Esophagus squamous epithelium (tissue), 4 donors: ENCODE data around the gene ADAM33.

Source experiments
- POLR2A ChIP-seq, 4 donors: fragments of 450-650 bp; IDR thresholded peaks; one replicate each; pipeline ENCODE4 v1.6.1; 2017; ENCODE audit warnings: antibody characterized with exemption in 4 of 4, mild to moderate bottlenecking in 4 of 4, moderate library complexity in 3 of 4
- TF ChIP-seq, protein P1 (sequence below), 6 experiments: fragments of 450-650 bp in 4 of 6; fragments of 200-600 bp in 2 of 6; sonication (generic) in 2 of 6; IDR thresholded peaks; one replicate each; pipeline ENCODE4 v1.5.1; 2016 to 2019; ENCODE audit warnings: antibody characterized with exemption in 6 of 6, mild to moderate bottlenecking in 4 of 6, moderate library complexity in 4 of 6

DNA sequence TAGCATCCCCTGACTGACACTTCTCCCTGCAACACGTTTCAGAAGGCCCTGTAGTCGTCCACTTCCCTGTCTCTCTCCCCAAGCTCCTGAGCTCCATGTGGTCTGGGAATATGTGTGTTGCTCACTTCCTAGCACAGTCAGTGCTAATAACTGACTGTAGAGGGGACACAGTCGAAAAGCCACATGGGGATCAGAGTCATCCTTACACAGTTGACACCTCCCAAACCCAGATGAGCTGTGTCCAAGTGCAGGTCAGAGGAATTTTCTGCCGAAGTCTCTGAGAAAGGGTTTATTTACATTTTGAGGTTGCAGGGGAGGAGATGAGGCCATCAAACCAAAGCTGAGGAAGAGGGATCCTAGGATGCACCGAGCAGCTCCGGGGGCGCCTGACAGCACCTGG, 3.5 kb upstream of the ADAM33 start:
- TF ChIP-seq, protein P1, sequence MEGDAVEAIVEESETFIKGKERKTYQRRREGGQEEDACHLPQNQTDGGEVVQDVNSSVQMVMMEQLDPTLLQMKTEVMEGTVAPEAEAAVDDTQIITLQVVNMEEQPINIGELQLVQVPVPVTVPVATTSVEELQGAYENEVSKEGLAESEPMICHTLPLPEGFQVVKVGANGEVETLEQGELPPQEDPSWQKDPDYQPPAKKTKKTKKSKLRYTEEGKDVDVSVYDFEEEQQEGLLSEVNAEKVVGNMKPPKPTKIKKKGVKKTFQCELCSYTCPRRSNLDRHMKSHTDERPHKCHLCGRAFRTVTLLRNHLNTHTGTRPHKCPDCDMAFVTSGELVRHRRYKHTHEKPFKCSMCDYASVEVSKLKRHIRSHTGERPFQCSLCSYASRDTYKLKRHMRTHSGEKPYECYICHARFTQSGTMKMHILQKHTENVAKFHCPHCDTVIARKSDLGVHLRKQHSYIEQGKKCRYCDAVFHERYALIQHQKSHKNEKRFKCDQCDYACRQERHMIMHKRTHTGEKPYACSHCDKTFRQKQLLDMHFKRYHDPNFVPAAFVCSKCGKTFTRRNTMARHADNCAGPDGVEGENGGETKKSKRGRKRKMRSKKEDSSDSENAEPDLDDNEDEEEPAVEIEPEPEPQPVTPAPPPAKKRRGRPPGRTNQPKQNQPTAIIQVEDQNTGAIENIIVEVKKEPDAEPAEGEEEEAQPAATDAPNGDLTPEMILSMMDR (IDR thresholded peaks at IDR 0.05) = no peak
- TF ChIP-seq POLR2A (IDR thresholded peaks at IDR 0.05) = no peak
